ENCODE measurements around the gene PADI4. TPM values are rescaled to one million over a fixed set of nuclear protein-coding genes. Genes with fewer than 3 reads are reported as not detected.

Gene PADI4
- total RNA-seq, 3 donors from 2014 or later, result 0.08 to 0.71 (median 0.66) TPM

- peaks cover 16% of the 10 kb centered on the region for H3K27me3 Mint-ChIP-seq (ENCODE audit: low read depth)
- no peaks in the 10 kb centered on the region for H3K9me3 Mint-ChIP-seq
- H3K4me3 Mint-ChIP-seq, result no peak overlapping the region
- no peaks in the 10 kb centered on the region for H3K4me1 Mint-ChIP-seq (ENCODE audit: low read depth)
- no peaks in the 10 kb centered on the region for H3K36me3 Mint-ChIP-seq (ENCODE audit: insufficient read depth)
- DNase-seq (no peak), ATAC-seq (no peak)
Observed at GRCh38 chr1:17274186-17275170, 33.5 kb upstream of the PADI4 start.

- DNase-seq, result no peak
- H3K36me3 Mint-ChIP-seq (ENCODE audit: insufficient read depth), result no peaks in the 10 kb centered on the region
- no peak for ATAC-seq
- H3K27me3 Mint-ChIP-seq (ENCODE audit: low read depth), result peaks cover 18% of the 10 kb centered on the region
- H3K9me3 Mint-ChIP-seq, result no peaks in the 10 kb centered on the region
- no peaks in the 10 kb centered on the region for H3K4me1 Mint-ChIP-seq (ENCODE audit: low read depth)
- H3K4me3 Mint-ChIP-seq, result no peak overlapping the region
Observed at GRCh38 chr1:17276568-17276967, 31.4 kb upstream of the PADI4 start.

GRCh38 chr1:17277511-17278159, 30.4 kb upstream of the PADI4 start:
- DNase-seq (no peak), ATAC-seq (no peak)
- no peaks in the 10 kb centered on the region for H3K9me3 Mint-ChIP-seq
- H3K4me1 Mint-ChIP-seq (ENCODE audit: low read depth), result no peaks in the 10 kb centered on the region
- peaks cover 22% of the 10 kb centered on the region for H3K27me3 Mint-ChIP-seq (ENCODE audit: low read depth)
- no peak overlapping the region for H3K4me3 Mint-ChIP-seq
- H3K36me3 Mint-ChIP-seq (ENCODE audit: insufficient read depth), result no peaks in the 10 kb centered on the region

- H3K36me3 Mint-ChIP-seq (ENCODE audit: insufficient read depth), result no peaks in the 10 kb centered on the region
Observed at GRCh38 chr1:17278996-17279830, 28.8 kb upstream of the PADI4 start.

GRCh38 chr1:17280436-17280835, 27.6 kb upstream of the PADI4 start:
- Mint-ChIP-seq H3K36me3 (ENCODE audit: insufficient read depth) (no peaks in the 10 kb centered on the region), H3K4me3 (no peak overlapping the region), H3K27me3 (ENCODE audit: low read depth) (peaks cover 23% of the 10 kb centered on the region), H3K9me3 (no peaks in the 10 kb centered on the region), H3K4me1 (ENCODE audit: low read depth) (no peaks in the 10 kb centered on the region)
- ATAC-seq (no peak), DNase-seq (no peak)

More at GRCh38 chr1:17278996-17279830, 28.8 kb upstream of the PADI4 start:
- Mint-ChIP-seq H3K4me1 (ENCODE audit: low read depth) (no peaks in the 10 kb centered on the region), H3K4me3 (no peak overlapping the region), H3K27me3 (ENCODE audit: low read depth) (peaks cover 22% of the 10 kb centered on the region), H3K9me3 (no peaks in the 10 kb centered on the region)
- no peak for ATAC-seq
- no peak for DNase-seq

- Mint-ChIP-seq H3K36me3 (ENCODE audit: insufficient read depth) (no peaks in the 10 kb centered on the region), H3K9me3 (no peaks in the 10 kb centered on the region), H3K4me1 (ENCODE audit: low read depth) (no peaks in the 10 kb centered on the region), H3K27me3 (ENCODE audit: low read depth) (peaks cover 18% of the 10 kb centered on the region), H3K4me3 (no peak overlapping the region)
- ATAC-seq, result no peak
- DNase-seq, result no peak
Observed at GRCh38 chr1:17280894-17281293, 27.1 kb upstream of the PADI4 start.

GRCh38 chr1:17281775-17282181, 26.2 kb upstream of the PADI4 start:
- no peak for ATAC-seq
- H3K36me3 Mint-ChIP-seq (ENCODE audit: insufficient read depth), result no peaks in the 10 kb centered on the region
- no peak overlapping the region for H3K4me3 Mint-ChIP-seq
- no peaks in the 10 kb centered on the region for H3K9me3 Mint-ChIP-seq
- H3K4me1 Mint-ChIP-seq (ENCODE audit: low read depth), result no peaks in the 10 kb centered on the region
- DNase-seq, result no peak
- H3K27me3 Mint-ChIP-seq (ENCODE audit: low read depth), result peaks cover 17% of the 10 kb centered on the region

GRCh38 chr1:17282836-17283235, 25.2 kb upstream of the PADI4 start:
- no peaks in the 10 kb centered on the region for H3K36me3 Mint-ChIP-seq (ENCODE audit: insufficient read depth)
- H3K9me3 Mint-ChIP-seq, result no peaks in the 10 kb centered on the region
- no peak for DNase-seq
- no peak for ATAC-seq
- H3K4me1 Mint-ChIP-seq (ENCODE audit: low read depth), result no peaks in the 10 kb centered on the region
- no peak overlapping the region for H3K4me3 Mint-ChIP-seq
- peaks cover 17% of the 10 kb centered on the region for H3K27me3 Mint-ChIP-seq (ENCODE audit: low read depth)

- no peak for ATAC-seq
- H3K27me3 Mint-ChIP-seq (ENCODE audit: low read depth), result peaks cover 8% of the 10 kb centered on the region
- H3K4me1 Mint-ChIP-seq (ENCODE audit: low read depth), result no peaks in the 10 kb centered on the region
- no peak overlapping the region for H3K4me3 Mint-ChIP-seq
- H3K9me3 Mint-ChIP-seq, result no peaks in the 10 kb centered on the region
- no peaks in the 10 kb centered on the region for H3K36me3 Mint-ChIP-seq (ENCODE audit: insufficient read depth)
- no peak for DNase-seq
Observed at GRCh38 chr1:17286646-17287045, 21.4 kb upstream of the PADI4 start.

GRCh38 chr1:17287130-17287776, 20.7 kb upstream of the PADI4 start:
- H3K4me1 Mint-ChIP-seq (ENCODE audit: low read depth), result no peaks in the 10 kb centered on the region
- ATAC-seq, result no peak

GRCh38 chr1:17289721-17290120, 18.3 kb upstream of the PADI4 start:
- H3K36me3 Mint-ChIP-seq (ENCODE audit: insufficient read depth), result no peaks in the 10 kb centered on the region
- no peaks in the 10 kb centered on the region for H3K9me3 Mint-ChIP-seq
- peaks cover 9% of the 10 kb centered on the region for H3K27me3 Mint-ChIP-seq (ENCODE audit: low read depth)
- no peak overlapping the region for H3K4me3 Mint-ChIP-seq
- DNase-seq (no peak), ATAC-seq (no peak)
- H3K4me1 Mint-ChIP-seq (ENCODE audit: low read depth), result no peaks in the 10 kb centered on the region

More at GRCh38 chr1:17287130-17287776, 20.7 kb upstream of the PADI4 start:
- H3K27me3 Mint-ChIP-seq (ENCODE audit: low read depth), result peaks cover 6% of the 10 kb centered on the region
- no peak overlapping the region for H3K4me3 Mint-ChIP-seq
- DNase-seq, result no peak
- no peaks in the 10 kb centered on the region for H3K9me3 Mint-ChIP-seq
- H3K36me3 Mint-ChIP-seq (ENCODE audit: insufficient read depth), result no peaks in the 10 kb centered on the region

GRCh38 chr1:17290553-17290952, 17.4 kb upstream of the PADI4 start:
- no peak overlapping the region for H3K4me3 Mint-ChIP-seq
- DNase-seq (no peak), ATAC-seq (no peak)
- H3K4me1 Mint-ChIP-seq (ENCODE audit: low read depth), result no peaks in the 10 kb centered on the region
- H3K27me3 Mint-ChIP-seq (ENCODE audit: low read depth), result peaks cover 11% of the 10 kb centered on the region
- no peaks in the 10 kb centered on the region for H3K36me3 Mint-ChIP-seq (ENCODE audit: insufficient read depth)
- H3K9me3 Mint-ChIP-seq, result no peaks in the 10 kb centered on the region

- H3K9me3 Mint-ChIP-seq, result no peaks in the 10 kb centered on the region
- ATAC-seq, result no peak
- no peaks in the 10 kb centered on the region for H3K36me3 Mint-ChIP-seq (ENCODE audit: insufficient read depth)
- peaks cover 11% of the 10 kb centered on the region for H3K27me3 Mint-ChIP-seq (ENCODE audit: low read depth)
- no peak overlapping the region for H3K4me3 Mint-ChIP-seq
- no peaks in the 10 kb centered on the region for H3K4me1 Mint-ChIP-seq (ENCODE audit: low read depth)
- no peak for DNase-seq
Observed at GRCh38 chr1:17292299-17293160, 15.5 kb upstream of the PADI4 start.
